ENCODE results near the gene COG5. TPM values are rescaled to one million over a fixed set of nuclear protein-coding genes. Genes with fewer than 3 reads are reported as not detected.

Gene COG5
- total and polyA plus RNA-seq, 10 donors: 3.6 to 86.6 (median 48.7) TPM

- no peak for DNase-seq
- Histone ChIP-seq H3K36me3 (peaks cover 0 to 81% (median 32%) of the 10 kb centered on the region in 6 donors), H3K4me1 (peaks cover 0 to 7% (median 0%) of the 10 kb centered on the region in 6 donors), H3K4me3 (no peak overlapping the region), H3K9me3 (no peaks in the 10 kb centered on the region), H3K27me3 (replicated peaks in 1 of 7) (no peaks in the 10 kb centered on the region), H3K27ac (no peak overlapping the region)
- intact Hi-C loops (cut with DNase I; ENCODE audit: low total_unique reads): no loop called here
- WGBS, 5 donors: 92 to 97% (median 96%) methylated on average over 4 of the region's 4 CpGs
- TF ChIP-seq CTCF (IDR thresholded peaks at IDR 0.05 in 8 of 11, conservative IDR thresholded peaks at IDR 0.05 in 3 of 11): no peak
- TF ChIP-seq POLR2A (IDR thresholded peaks at IDR 0.05): no peak
- no peak for TF ChIP-seq POLR2AphosphoS5 (IDR thresholded peaks at IDR 0.05)
Observed at GRCh38 chr7:107597953-107598352, 34.2 kb upstream of the COG5 start.

GRCh38 chr7:107597582-107597916 is 33.8 kb upstream of the COG5 start:
- Histone ChIP-seq H3K36me3 (peaks cover 0 to 77% (median 29%) of the 10 kb centered on the region in 6 donors), H3K9me3 (no peaks in the 10 kb centered on the region), H3K27ac (no peak overlapping the region), H3K4me1 (peaks cover 0 to 7% (median 0%) of the 10 kb centered on the region in 6 donors), H3K27me3 (replicated peaks in 1 of 7) (no peaks in the 10 kb centered on the region), H3K4me3 (no peak overlapping the region)
- no peak for DNase-seq
- TF ChIP-seq POLR2AphosphoS5 (IDR thresholded peaks at IDR 0.05) (no peak), CTCF (IDR thresholded peaks at IDR 0.05 in 8 of 11, conservative IDR thresholded peaks at IDR 0.05 in 3 of 11) (no peak), POLR2A (IDR thresholded peaks at IDR 0.05) (no peak)
- intact Hi-C loops (cut with DNase I; ENCODE audit: low total_unique reads): no loop called here
- 89 to 100% (median 95%) methylated on average over 1 of the region's 1 CpG for WGBS, 5 donors

- H3K27ac ChIP-seq: no peak overlapping the region
- H3K4me3 ChIP-seq: no peak overlapping the region
- peaks cover 0 to 7% (median 0%) of the 10 kb centered on the region in 6 donors for H3K4me1 ChIP-seq
- TF ChIP-seq POLR2A (IDR thresholded peaks at IDR 0.05): no peak
- no peaks in the 10 kb centered on the region for H3K27me3 ChIP-seq (replicated peaks in 1 of 7)
- intact Hi-C loops (cut with DNase I; ENCODE audit: low total_unique reads): no loop called here
- DNase-seq: no peak
- H3K9me3 ChIP-seq: no peaks in the 10 kb centered on the region
- peaks cover 0 to 71% (median 27%) of the 10 kb centered on the region in 6 donors for H3K36me3 ChIP-seq
- WGBS, 5 donors: 81 to 91% (median 87%) methylated on average over 5 of the region's 5 CpGs
Observed at GRCh38 chr7:107596881-107597581, 33.3 kb upstream of the COG5 start.

- TF ChIP-seq CTCF (IDR thresholded peaks at IDR 0.05 in 8 of 11, conservative IDR thresholded peaks at IDR 0.05 in 3 of 11) (no peak), POLR2AphosphoS5 (IDR thresholded peaks at IDR 0.05) (no peak), POLR2A (IDR thresholded peaks at IDR 0.05) (no peak)
- no peak overlapping the region for H3K4me3 ChIP-seq
- no peak for DNase-seq
- H3K4me1 ChIP-seq: peaks cover 0 to 7% (median 0%) of the 10 kb centered on the region in 6 donors
- peak overlapping the region in 3 of 8 donors; percentile 2 to 42 (median 39) for H3K27ac ChIP-seq
- H3K27me3 ChIP-seq (replicated peaks in 1 of 7): no peaks in the 10 kb centered on the region
- WGBS, 5 donors: 67 to 86% (median 74%) methylated on average over 4 of the region's 4 CpGs
- H3K36me3 ChIP-seq: peaks cover 0 to 53% (median 16%) of the 10 kb centered on the region in 6 donors
- intact Hi-C loops (cut with DNase I; ENCODE audit: low total_unique reads): no loop called here
- no peaks in the 10 kb centered on the region for H3K9me3 ChIP-seq
Observed at GRCh38 chr7:107594961-107595737, 31.4 kb upstream of the COG5 start.
